ENCODE results near the gene KCNIP4. TPM values are rescaled to one million over a fixed set of nuclear protein-coding genes. Genes with fewer than 3 reads are reported as not detected.

KCNIP4 gene
- total and polyA plus RNA-seq, 2 of the 8 experiments (the other 6 are each of a cell fraction or from before 2014, with no cell fraction given) = 0.06 TPM; not detected in 1

- POLR2A ChIA-PET (ENCODE audit: partially characterized antibody) = no interaction called here
- H3K27ac ChIP-seq (ENCODE audit: low read depth, low read length) = no peak overlapping the region
- TF ChIP-seq MAFK (IDR thresholded peaks at IDR 0.05; ENCODE audit: low read depth, low read length) = no peak
- no peak for TF ChIP-seq RFX5 (IDR thresholded peaks at IDR 0.05; ENCODE audit: borderline replicate concordance, low read depth, low read length)
- TF ChIP-seq KDM5A (IDR thresholded peaks at IDR 0.05; ENCODE audit: low read length) = no peak
- TF ChIP-seq TAF7 (optimal IDR thresholded peaks at IDR 0.05; ENCODE audit: borderline replicate concordance, low read depth, low read length) = no peak
- TF ChIP-seq SIX5 (IDR thresholded peaks at IDR 0.05; ENCODE audit: low read depth, low read length) = no peak
- no peak for TF ChIP-seq NANOG (IDR thresholded peaks at IDR 0.05; ENCODE audit: insufficient read depth, low read depth, low read length, poor library complexity, severe bottlenecking)
- TF ChIP-seq, protein P1, sequence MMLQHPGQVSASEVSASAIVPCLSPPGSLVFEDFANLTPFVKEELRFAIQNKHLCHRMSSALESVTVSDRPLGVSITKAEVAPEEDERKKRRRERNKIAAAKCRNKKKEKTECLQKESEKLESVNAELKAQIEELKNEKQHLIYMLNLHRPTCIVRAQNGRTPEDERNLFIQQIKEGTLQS (IDR thresholded peaks at IDR 0.05; ENCODE audit: insufficient read depth, low read depth, low read length) = no peak
- TF ChIP-seq SP2 (IDR thresholded peaks at IDR 0.05; ENCODE audit: low read length) = no peak
- no peak for TF ChIP-seq SP1 (IDR thresholded peaks at IDR 0.05; ENCODE audit: low read depth, low read length)
- TF ChIP-seq BCL11A (IDR thresholded peaks at IDR 0.05; ENCODE audit: low read depth in 2 of 2, low read length in 2 of 2) = no peak
- TF ChIP-seq PHF8 (conservative IDR thresholded peaks at IDR 0.05; ENCODE audit: low read depth, low read length) = no peak
- TF ChIP-seq YY1 (IDR thresholded peaks at IDR 0.05; ENCODE audit: low read depth, low read length) = no peak
- TF ChIP-seq CHD1 (IDR thresholded peaks at IDR 0.05; ENCODE audit: low read depth, low read length) = no peak
Observed at GRCh38 chr4:21749412-21749811, 199.2 kb downstream of the KCNIP4 start.

More at GRCh38 chr4:21749412-21749811, 199.2 kb downstream of the KCNIP4 start:
- CTCF ChIA-PET (ENCODE audit: partially characterized antibody) = interaction anchor here (0.7 kb wide), 1 partner anchor 234 kb away, joined by 3 read pairs; no protein-coding TSS in a partner anchor
- H2BK120ac ChIP-seq (replicated peaks; ENCODE audit: low read depth, low read length) = no peak overlapping the region
- no peak overlapping the region for H4K91ac ChIP-seq (replicated peaks; ENCODE audit: insufficient read length, low read length)
- no peaks in the 10 kb centered on the region for H3K79me1 ChIP-seq (ENCODE audit: low read depth, low read length)
- peaks cover 0 to 4% (median 0%) of the 10 kb centered on the region in 4 experiments; a peak in 2 of 7 replicates for H3K4me1 ChIP-seq (replicated peaks in 1 of 4; ENCODE audit: control insufficient read depth in 3 of 4, insufficient read depth in 4 of 4, low read length in 3 of 4)
- FAIRE-seq (no peak), DNase-seq (ENCODE audit: low read depth in 1 of 2, low spot score in 2 of 2) (no peak)
- H3K36me3 ChIP-seq (ENCODE audit: control insufficient read depth in 2 of 4, insufficient read depth in 4 of 4, low read length in 3 of 4) = no peaks in the 10 kb centered on the region
- H4K8ac ChIP-seq (ENCODE audit: extremely low read depth, insufficient read depth, low read length) = no peak overlapping the region
- H3K14ac ChIP-seq (ENCODE audit: insufficient read length) = no peak overlapping the region
- no peaks in the 10 kb centered on the region for H3K79me2 ChIP-seq (ENCODE audit: control insufficient read depth in 1 of 2, insufficient read depth in 2 of 2, low read length in 2 of 2)
- no peak overlapping the region for H3K9ac ChIP-seq (replicated peaks in 1 of 4; ENCODE audit: extremely low read depth in 1 of 4, low read depth in 3 of 4, low read length in 3 of 4)
- H2BK12ac ChIP-seq (ENCODE audit: low read depth, low read length) = no peak overlapping the region
- H2BK5ac ChIP-seq (ENCODE audit: low read depth, low read length) = no peak overlapping the region
- H2AFZ ChIP-seq (ENCODE audit: low read length) = no peak overlapping the region
- H3K4me2 ChIP-seq (ENCODE audit: insufficient read depth in 1 of 2, low read depth in 2 of 2, low read length in 2 of 2) = no peak overlapping the region
- no peaks in the 10 kb centered on the region for H3K27me3 ChIP-seq (replicated peaks in 1 of 4; ENCODE audit: control insufficient read depth in 3 of 4, extremely low read depth in 1 of 4, insufficient read depth in 3 of 4, low read length in 3 of 4)
- no peak overlapping the region for H4K5ac ChIP-seq (ENCODE audit: insufficient read length, low read depth, low read length)
- H3K23me2 ChIP-seq (ENCODE audit: low read depth, low read length) = no peaks in the 10 kb centered on the region
- no peak overlapping the region for H3K56ac ChIP-seq (replicated peaks; ENCODE audit: insufficient read length, low read depth, low read length)
- H3K4me3 ChIP-seq (ENCODE audit: extremely low read depth in 1 of 4, insufficient read depth in 2 of 4, low read depth in 3 of 4, low read length in 4 of 4) = no peak overlapping the region
- no peak overlapping the region for H3K4ac ChIP-seq (replicated peaks; ENCODE audit: insufficient read length, low read depth, low read length)
- no peak overlapping the region for H2BK20ac ChIP-seq (ENCODE audit: low read length)
- H2BK15ac ChIP-seq (ENCODE audit: low read length) = no peak overlapping the region
- H2AK5ac ChIP-seq (ENCODE audit: low read depth, low read length) = no peak overlapping the region
- peaks cover 0 to 2% of the 10 kb centered on the region in 2 experiments for H4K20me1 ChIP-seq (replicated peaks in 1 of 2; ENCODE audit: control insufficient read depth in 1 of 2, insufficient read depth in 2 of 2, low read length in 2 of 2)
- 90% methylated on average over 4 of the region's 4 CpGs; no CpG with 5 or more reads in 1 of the 2 experiments for WGBS, 2 experiments (ENCODE audit: extremely low coverage in 1 of 2, insufficient coverage in 1 of 2, insufficient read length in 1 of 2, insufficient replicate concordance in 2 of 2, low coverage in 1 of 2, low lambda C conversion rate in 2 of 2, missing lambda C conversion rate in 1 of 2)
- H3K18ac ChIP-seq (ENCODE audit: extremely low read depth, low read length) = no peak overlapping the region; the same call in 1 of the 2 replicates
- H3K9me3 ChIP-seq (ENCODE audit: insufficient read depth in 2 of 2, low read depth in 1 of 2, low read length in 1 of 2) = no peaks in the 10 kb centered on the region
- H3K23ac ChIP-seq (ENCODE audit: insufficient read length) = no peak overlapping the region

All from H1 (cell line).